KOPT-K1 (cell line): ENCODE results near the gene PCAT6.
"Not testable (repeated sequence)": the region's sequence is repeated elsewhere in the genome, so short reads cannot be mapped to it uniquely, and the experiment has no call there.

ENCODE experiments used
- H3K27ac ChIP-seq: fragments of 200-600 bp; sonication (generic); 2 replicates; pipeline ENCODE4 v1.5.1; 2016; ENCODE audit warnings: antibody characterized with exemption, mild to moderate bottlenecking, low read depth, low read length; ENCODE audit not compliant: poor library complexity, severe bottlenecking
- H3K36me3 ChIP-seq: fragments of 200-600 bp; sonication (generic); 2 replicates; pipeline ENCODE4 v1.5.1; 2017; ENCODE audit warnings: antibody characterized with exemption, mild to moderate bottlenecking, low read length, moderate library complexity; ENCODE audit not compliant: insufficient read depth
- H3K9me3 ChIP-seq: fragments of 200-600 bp; sonication (generic); 2 replicates; pipeline ENCODE4 v1.5.1; 2017; ENCODE audit warnings: antibody characterized with exemption, low read length, mild to moderate bottlenecking; ENCODE audit not compliant: insufficient read depth, poor library complexity, severe bottlenecking

PCAT6 gene

GRCh38 chr1:202818819-202819218, 8.1 kb downstream of the PCAT6 start:
- no peaks in the 10 kb centered on the region for H3K36me3 ChIP-seq
- H3K27ac ChIP-seq, result no peak overlapping the region
- H3K9me3 ChIP-seq, result no peaks in the 10 kb centered on the region

GRCh38 chr1:202821467-202821866, 10.7 kb downstream of the PCAT6 start:
- H3K9me3 ChIP-seq, result no peaks in the 10 kb centered on the region
- no peaks in the 10 kb centered on the region for H3K36me3 ChIP-seq
- no peak overlapping the region for H3K27ac ChIP-seq

- no peaks in the 10 kb centered on the region for H3K9me3 ChIP-seq
- H3K27ac ChIP-seq, result no peak overlapping the region
- H3K36me3 ChIP-seq, result no peaks in the 10 kb centered on the region
Measured at GRCh38 chr1:202825748-202826147, 15.0 kb downstream of the PCAT6 start.

- H3K27ac ChIP-seq, H3K36me3 ChIP-seq, H3K9me3 ChIP-seq: not testable (repeated sequence)
Measured at GRCh38 chr1:202829223-202829622, 18.5 kb downstream of the PCAT6 start.

GRCh38 chr1:202831906-202832305, 21.2 kb downstream of the PCAT6 start:
- Histone ChIP-seq H3K9me3 (no peaks in the 10 kb centered on the region), H3K36me3 (no peaks in the 10 kb centered on the region), H3K27ac (no peak overlapping the region)

GRCh38 chr1:202834771-202835547, 24.2 kb downstream of the PCAT6 start:
- Histone ChIP-seq H3K9me3 (no peaks in the 10 kb centered on the region), H3K27ac (no peak overlapping the region), H3K36me3 (no peaks in the 10 kb centered on the region)

GRCh38 chr1:202835548-202836072, 24.9 kb downstream of the PCAT6 start:
- no peaks in the 10 kb centered on the region for H3K36me3 ChIP-seq
- H3K9me3 ChIP-seq, result no peaks in the 10 kb centered on the region
- no peak overlapping the region for H3K27ac ChIP-seq

- no peaks in the 10 kb centered on the region for H3K9me3 ChIP-seq
- H3K36me3 ChIP-seq, result no peaks in the 10 kb centered on the region
- H3K27ac ChIP-seq, result no peak overlapping the region
Measured at GRCh38 chr1:202836623-202837403, 26.1 kb downstream of the PCAT6 start.

GRCh38 chr1:202837746-202838262, 27.1 kb downstream of the PCAT6 start:
- Histone ChIP-seq H3K9me3 (no peaks in the 10 kb centered on the region), H3K27ac (no peak overlapping the region), H3K36me3 (no peaks in the 10 kb centered on the region)

GRCh38 chr1:202843081-202843480, 32.3 kb downstream of the PCAT6 start:
- Histone ChIP-seq H3K9me3 (no peaks in the 10 kb centered on the region), H3K27ac (no peak overlapping the region), H3K36me3 (no peaks in the 10 kb centered on the region)

- Histone ChIP-seq H3K9me3 (no peaks in the 10 kb centered on the region), H3K36me3 (no peaks in the 10 kb centered on the region), H3K27ac (no peak overlapping the region)
Measured at GRCh38 chr1:202844259-202844658, 33.5 kb downstream of the PCAT6 start.

GRCh38 chr1:202844935-202845334, 34.2 kb downstream of the PCAT6 start:
- Histone ChIP-seq H3K9me3 (no peaks in the 10 kb centered on the region), H3K27ac (no peak overlapping the region), H3K36me3 (no peaks in the 10 kb centered on the region)

GRCh38 chr1:202848191-202848542, 37.4 kb downstream of the PCAT6 start:
- Histone ChIP-seq H3K27ac (no peak overlapping the region), H3K9me3 (no peaks in the 10 kb centered on the region), H3K36me3 (no peaks in the 10 kb centered on the region)

GRCh38 chr1:202850593-202851362, 40.0 kb downstream of the PCAT6 start:
- no peaks in the 10 kb centered on the region for H3K36me3 ChIP-seq
- H3K27ac ChIP-seq, result no peak overlapping the region
- H3K9me3 ChIP-seq, result no peaks in the 10 kb centered on the region
